CD1c-positive myeloid dendritic cell (primary cell): Measurements from ENCODE around the gene CREB3L2.

ENCODE experiments used
- DNase-seq: peaks from one replicate; pipeline ENCODE4 v3.0.0-alpha.2; 2016; ENCODE audit errors: extremely low spot score

Gene CREB3L2

DNA sequence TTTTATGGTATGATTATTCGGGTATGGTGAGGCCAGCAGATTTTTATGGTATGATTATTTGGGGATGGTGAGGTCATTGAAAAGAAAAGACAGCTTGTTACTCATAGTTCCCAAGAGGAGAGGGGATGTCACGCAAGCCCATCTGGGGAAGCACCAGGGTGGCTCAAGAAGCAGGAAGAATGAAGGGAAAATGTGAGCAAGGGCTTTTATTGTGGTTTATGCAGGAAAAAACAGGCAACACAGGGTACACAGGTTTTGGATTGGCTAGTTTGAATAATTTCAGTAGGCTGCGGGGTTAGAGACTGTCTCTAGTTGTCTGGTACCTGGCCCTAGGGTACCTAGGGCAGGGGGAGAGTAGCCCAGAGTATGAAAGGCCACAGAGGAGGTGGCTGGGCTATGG, 128.4 kb downstream of the CREB3L2 start:
- DNase-seq: no peak

- no peak for DNase-seq
These were observed 130.5 kb downstream of the CREB3L2 start for GRCh38 chr7:137871170-137871915.

- no peak for DNase-seq
These were observed 131.2 kb downstream of the CREB3L2 start for GRCh38 chr7:137870684-137871083.

- DNase-seq: no peak
These were observed 131.8 kb downstream of the CREB3L2 start for GRCh38 chr7:137870078-137870477.

DNA sequence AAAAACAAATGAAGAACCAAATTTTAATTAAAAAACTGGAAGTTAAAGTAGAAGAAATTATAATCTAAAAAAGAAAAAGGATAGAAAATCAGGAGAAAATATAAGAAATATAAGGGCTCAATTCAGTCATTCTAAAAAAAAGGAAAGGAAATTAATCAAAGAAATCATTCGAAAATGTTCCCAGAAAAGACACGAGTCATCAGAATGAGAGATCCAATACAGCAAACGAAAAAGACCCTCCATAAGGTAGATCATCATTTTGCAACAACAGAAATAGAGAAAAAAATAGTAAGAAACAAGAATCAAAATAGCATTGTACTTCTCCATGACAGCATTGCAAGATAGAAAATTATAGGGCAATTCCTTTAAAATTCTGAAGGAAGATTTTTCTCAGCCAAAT, 132.6 kb downstream of the CREB3L2 start:
- no peak for DNase-seq

GRCh38 chr7:137867289-137867688, 134.6 kb downstream of the CREB3L2 start:
- DNase-seq: no peak

GRCh38 chr7:137865764-137866163, 136.1 kb downstream of the CREB3L2 start:
- DNase-seq: no peak

DNA sequence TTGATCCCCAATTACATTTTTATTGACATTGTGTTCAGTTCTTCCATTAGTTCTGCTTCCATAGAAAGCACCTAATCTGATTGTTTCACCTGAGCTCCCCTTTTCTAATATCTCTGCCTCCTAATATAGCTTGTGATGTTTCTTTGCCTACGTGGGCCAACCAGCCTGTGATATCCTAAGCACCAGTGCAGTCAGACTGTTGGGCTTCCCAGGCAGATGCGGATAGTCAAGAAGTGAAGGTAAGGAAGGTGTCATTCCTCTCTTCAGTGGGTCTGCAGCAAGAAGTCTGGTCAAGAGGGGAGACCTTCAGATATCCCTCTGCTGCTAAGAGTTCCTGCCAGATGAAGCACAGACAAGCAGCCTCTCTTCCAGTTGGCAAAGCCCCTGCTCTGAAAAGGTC, 138.9 kb downstream of the CREB3L2 start:
- DNase-seq: no peak

DNA sequence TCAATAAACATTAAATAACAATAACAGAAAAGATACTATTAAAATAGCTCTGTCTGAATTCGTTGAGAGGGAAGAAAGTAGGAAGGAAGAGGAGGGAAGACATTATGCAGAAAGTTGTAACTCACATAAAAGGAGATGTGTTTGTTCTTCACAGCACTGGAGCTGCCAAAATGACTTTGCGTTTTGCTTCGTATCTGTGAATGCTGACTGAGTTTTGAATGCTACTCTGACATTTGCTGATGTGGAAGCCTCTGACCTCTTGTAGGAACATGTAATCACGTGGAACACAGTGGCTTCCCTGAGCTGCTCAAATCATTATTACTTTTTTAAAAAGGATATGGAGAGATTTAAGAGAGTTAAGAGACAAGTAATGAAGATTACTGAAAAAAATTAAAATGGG, 139.5 kb downstream of the CREB3L2 start:
- no peak for DNase-seq

GRCh38 chr7:137860542-137860941, 141.3 kb downstream of the CREB3L2 start:
- DNase-seq: no peak

DNA sequence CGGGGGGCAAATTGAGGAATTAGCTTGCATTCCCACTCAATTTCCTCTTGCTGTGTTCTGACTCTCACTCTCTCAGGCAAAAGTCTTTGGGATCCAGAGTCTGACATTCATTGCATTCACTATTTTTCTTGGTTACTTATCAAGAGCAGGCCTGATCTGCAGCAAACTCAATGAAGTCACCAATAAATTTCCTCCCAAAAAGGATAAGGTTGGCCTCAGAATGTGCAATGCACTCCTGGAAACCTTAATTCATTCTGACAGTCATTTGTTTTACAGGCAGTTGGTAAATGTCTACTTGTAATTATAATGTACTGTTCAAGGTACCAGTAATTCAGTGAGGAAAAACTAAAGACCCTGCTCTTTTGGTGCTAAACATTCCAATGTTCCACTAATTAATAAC, 148.8 kb downstream of the CREB3L2 start:
- DNase-seq: no peak

DNA sequence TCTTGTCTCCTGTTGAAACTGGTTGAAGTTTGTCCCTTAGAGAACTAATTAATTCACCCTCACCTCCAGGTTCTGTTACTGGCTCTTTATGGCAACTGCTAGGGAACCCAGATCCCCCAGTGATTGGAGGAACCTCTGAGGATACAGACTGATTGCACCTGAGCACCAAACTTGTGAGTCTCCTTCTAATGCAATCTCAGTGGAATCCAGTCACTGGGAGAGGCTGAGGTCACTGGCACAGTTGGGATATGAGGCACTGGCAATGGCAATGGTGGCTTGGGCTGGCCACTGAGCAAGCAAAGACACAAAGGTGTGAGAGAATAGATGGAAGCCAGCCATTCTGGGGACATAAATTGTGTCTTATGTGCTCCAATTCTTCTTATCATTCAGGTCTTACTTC, 149.8 kb downstream of the CREB3L2 start:
- DNase-seq: no peak

GRCh38 chr7:137850972-137851945, 150.6 kb downstream of the CREB3L2 start:
- no peak for DNase-seq

DNA sequence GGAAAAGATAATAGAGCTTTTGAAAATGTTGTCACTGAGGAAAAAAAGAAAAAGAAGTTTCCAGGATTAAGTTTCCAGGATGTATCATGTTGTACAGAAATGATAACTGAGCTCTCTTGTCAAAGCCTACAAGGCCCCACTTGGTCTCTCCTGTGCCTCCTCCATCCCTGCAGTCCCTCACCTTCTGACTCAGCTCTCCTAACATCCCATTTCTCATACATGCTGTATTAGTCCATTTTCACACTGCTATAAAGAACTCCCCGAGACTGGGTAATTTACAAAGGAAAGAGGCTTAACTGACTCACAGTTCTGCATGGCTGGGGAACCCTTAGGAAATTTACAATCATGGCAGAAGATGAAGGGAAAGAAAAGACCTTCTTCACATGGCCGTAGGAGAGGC, 151.3 kb downstream of the CREB3L2 start:
- DNase-seq: no peak

- DNase-seq: no peak
These were observed 153.8 kb downstream of the CREB3L2 start for GRCh38 chr7:137848095-137848494.

- no peak for DNase-seq
These were observed 154.3 kb downstream of the CREB3L2 start for GRCh38 chr7:137847568-137848050.

- DNase-seq: no peak
These were observed 154.9 kb downstream of the CREB3L2 start, which contains the start of gene DGKI for GRCh38 chr7:137846827-137847567. TSS of gene DGKI (minus strand) at chr7:137846974.

- DNase-seq: no peak
These were observed 155.4 kb downstream of the CREB3L2 start for GRCh38 chr7:137846549-137846826.

GRCh38 chr7:137844677-137845425, 157.0 kb downstream of the CREB3L2 start:
- no peak for DNase-seq

DNA sequence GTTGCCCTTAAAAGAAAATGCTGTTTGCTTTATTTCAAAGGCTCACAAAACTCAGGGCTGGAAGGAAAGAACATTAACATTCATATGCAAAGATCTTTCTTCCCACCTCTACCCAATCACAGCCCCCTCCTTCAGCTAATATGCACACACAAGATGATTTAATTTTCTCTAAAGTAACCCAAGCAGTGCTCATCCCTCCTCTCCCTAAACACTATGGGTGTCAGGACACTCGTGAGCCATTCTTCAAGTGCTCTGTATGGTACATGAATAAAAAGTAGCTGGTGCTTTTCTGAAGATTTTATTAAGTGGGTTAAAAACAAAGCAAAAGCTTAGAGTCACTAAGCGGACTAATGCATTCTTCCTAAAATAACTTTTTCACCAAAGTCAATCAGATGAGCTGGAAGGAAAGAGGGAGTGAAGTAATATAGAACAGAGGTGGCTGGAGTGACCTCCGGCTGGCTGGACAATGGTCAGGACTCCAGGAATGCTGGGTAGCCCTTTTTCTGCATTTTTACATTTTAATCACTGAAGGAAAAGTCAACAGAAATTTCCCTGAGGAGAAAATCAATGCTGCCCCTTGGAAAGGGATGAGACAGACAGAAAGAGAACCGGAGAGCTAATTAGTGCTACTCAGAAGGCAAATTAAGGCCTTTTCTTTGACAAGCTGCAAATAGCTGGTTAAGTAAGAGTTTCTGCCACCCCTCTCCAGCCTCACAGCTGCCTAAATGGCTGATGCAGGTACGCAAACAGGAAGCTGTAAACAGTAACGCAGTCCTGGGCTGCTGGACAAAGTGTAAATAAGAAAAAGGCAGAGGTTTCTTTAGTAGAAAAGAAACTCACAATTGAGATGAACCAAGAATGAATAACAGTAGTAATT, 161.7 kb downstream of the CREB3L2 start:
- no peak for DNase-seq
